PC-9 (cell line): ENCODE data around the gene ZNHIT1.

ENCODE experiments used
- CTCF ChIP-seq: fragments of 200-600 bp; sonication (generic); conservative IDR thresholded peaks from 2 replicates; pipeline ENCODE4 v1.6.1; 2017; ENCODE audit warnings: mixed run types, antibody characterized with exemption, mild to moderate bottlenecking, moderate library complexity
- EZH2 ChIP-seq: fragments of 200-600 bp; sonication (generic); IDR thresholded peaks from 2 replicates; pipeline ENCODE4 v1.8.0; 2017; ENCODE audit warnings: antibody characterized with exemption, low read depth

GRCh38 chr7:101240226-101241014 lies 22.5 kb downstream of the ZNHIT1 start:
- no peak for TF ChIP-seq CTCF
- no peak for TF ChIP-seq EZH2
